ENCODE results near the gene C11orf97. TPM values are rescaled to one million over a fixed set of nuclear protein-coding genes. Genes with fewer than 3 reads are reported as not detected.
A peak's percentile ranks its signal among the peaks of the same experiment; 100 is the strongest.

Gene C11orf97
- total and polyA plus RNA-seq, 2 of the 8 experiments (the other 6 are each of a cell fraction or from before 2014, with no cell fraction given), result not detected

GRCh38 chr11:94494126-94494680 is 18.1 kb upstream of the C11orf97 start (continued):
- TF ChIP-seq GABPA (IDR thresholded peaks at IDR 0.05; ENCODE audit: borderline replicate concordance, insufficient read depth, low read length), result no peak
- no peak for TF ChIP-seq POLR2A (IDR thresholded peaks at IDR 0.05; ENCODE audit: control extremely low read depth in 1 of 2, low read depth in 2 of 2, low read length in 2 of 2)
- TF ChIP-seq MAFK (IDR thresholded peaks at IDR 0.05; ENCODE audit: low read depth, low read length), result no peak
- 0 out of 2 replicates have a peak, but pooled peaks have one; percentile 12 for TF ChIP-seq KDM5A (IDR thresholded peaks at IDR 0.05; ENCODE audit: low read length)
- no peak for TF ChIP-seq SP2 (IDR thresholded peaks at IDR 0.05; ENCODE audit: low read length)
- no peak for TF ChIP-seq SIX5 (IDR thresholded peaks at IDR 0.05; ENCODE audit: low read depth, low read length)
- no peak for TF ChIP-seq KDM4A (IDR thresholded peaks at IDR 0.05; ENCODE audit: low read depth, low read length, severe bottlenecking)
- no peak for TF ChIP-seq CHD7 (IDR thresholded peaks at IDR 0.05; ENCODE audit: insufficient replicate concordance, low read length)
- TF ChIP-seq FOSL1 (IDR thresholded peaks at IDR 0.05; ENCODE audit: insufficient read depth, low read depth, low read length), result no peak
- no peak for TF ChIP-seq SRF (IDR thresholded peaks at IDR 0.05; ENCODE audit: low read depth, low read length)
- TF ChIP-seq EZH2 (IDR thresholded peaks at IDR 0.05; ENCODE audit: low read depth, low read length, severe bottlenecking), result no peak

Measured in H1 (cell line).